Tibial artery (tissue), 4 donors: ENCODE measurements around the gene RNF167.
"Not testable (repeated sequence)": the region's sequence is repeated elsewhere in the genome, so short reads cannot be mapped to it uniquely, and the experiment has no call there.

Experiments used
- DNase-seq, 2 donors: peaks; one replicate each; pipeline ENCODE4 v3.0.0-alpha.2; 2019
- H3K27ac ChIP-seq, 2 donors: fragments of 200-600 bp; sonication (generic) in 1 of 2; 1 replicate in 1 of 2; 2 replicates in 1 of 2; pipeline ENCODE4 v1.5.1; 2018 to 2019; ENCODE audit warnings: mild to moderate bottlenecking in 1 of 2
- H3K27me3 ChIP-seq, 2 donors: fragments of 200-600 bp; sonication (generic) in 1 of 2; one replicate each; pipeline versions ENCODE4 v1.5.1 to v1.6.0; 2016 to 2019
- H3K36me3 ChIP-seq, 3 donors: fragments of 200-600 bp; sonication (generic) in 2 of 3; one replicate each; pipeline ENCODE4 v1.5.1; 2016 to 2019; ENCODE audit warnings: mild to moderate bottlenecking in 2 of 3
- H3K4me1 ChIP-seq, 4 donors: fragments of 200-600 bp; sonication (generic) in 2 of 4; 1 replicate in 3 of 4; 2 replicates in 1 of 4; pipeline ENCODE4 v1.5.1; 2016 to 2019
- H3K4me3 ChIP-seq, 2 donors: fragments of 200-600 bp; sonication (generic) in 1 of 2; 1 replicate in 1 of 2; 2 replicates in 1 of 2; pipeline ENCODE4 v1.5.1; 2018 to 2019; ENCODE audit warnings: mild to moderate bottlenecking in 2 of 2
- H3K9me3 ChIP-seq, 3 donors: fragments of 200-600 bp; sonication (generic) in 1 of 3; one replicate each; pipeline ENCODE4 v1.5.1; 2016 to 2019
- intact Hi-C: fragments of 100-400 bp; cut with DNase I; formaldehyde crosslinking; loops from one replicate; pipeline ENCODE4 v1.15.0; 2023; ENCODE audit warnings: low total_unique reads
- TF ChIP-seq, protein P1 (sequence below), 2 experiments: fragments of 200-600 bp in 1 of 2; fragments of 450-650 bp in 1 of 2; IDR thresholded peaks; one replicate each; pipeline ENCODE4 v1.5.1; 2017 to 2019; ENCODE audit warnings: antibody characterized with exemption in 2 of 2, mild to moderate bottlenecking in 1 of 2, moderate library complexity in 1 of 2

The RNF167 gene

DNA sequence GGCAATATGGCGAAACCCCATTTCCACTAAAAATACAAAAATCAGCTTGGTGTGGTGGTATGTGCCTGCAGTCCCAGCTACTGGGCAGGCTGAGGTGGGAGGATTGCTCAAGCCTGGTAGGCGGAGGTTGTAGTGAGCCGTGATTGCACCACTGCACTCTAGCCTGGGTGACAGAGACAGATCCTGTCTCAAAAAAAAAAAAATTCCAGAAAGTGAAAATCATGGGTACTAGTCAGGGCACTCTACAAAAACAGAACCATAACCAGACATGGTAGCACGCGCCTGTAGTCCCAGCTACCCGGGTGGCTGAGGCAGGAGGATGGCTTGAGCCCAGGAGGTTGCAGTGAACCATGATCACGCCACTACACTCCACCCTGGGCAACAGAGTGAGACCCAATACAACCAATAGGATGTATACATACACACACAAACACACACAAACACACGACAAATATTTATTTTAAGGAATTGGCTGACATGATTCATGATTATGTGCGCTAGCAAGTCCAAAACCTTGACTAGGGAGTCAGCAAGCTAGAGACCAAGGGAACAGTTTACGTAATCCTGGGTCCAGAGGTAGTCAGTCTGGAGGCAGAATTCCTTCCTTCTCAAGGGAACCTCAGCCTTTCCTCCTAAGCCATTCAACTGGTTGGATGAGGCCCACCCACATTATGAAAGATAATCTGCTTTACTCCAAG lies 19.6 kb upstream of the RNF167 start:
- H3K9me3 ChIP-seq = no peaks in the 10 kb centered on the region
- no peaks in the 10 kb centered on the region for H3K36me3 ChIP-seq
- no peak overlapping the region for H3K27ac ChIP-seq
- H3K4me3 ChIP-seq = no peak overlapping the region
- H3K27me3 ChIP-seq = peaks cover 0 to 5% of the 10 kb centered on the region in 2 donors
- no peaks in the 10 kb centered on the region for H3K4me1 ChIP-seq
- no peak for DNase-seq
- TF ChIP-seq, protein P1, sequence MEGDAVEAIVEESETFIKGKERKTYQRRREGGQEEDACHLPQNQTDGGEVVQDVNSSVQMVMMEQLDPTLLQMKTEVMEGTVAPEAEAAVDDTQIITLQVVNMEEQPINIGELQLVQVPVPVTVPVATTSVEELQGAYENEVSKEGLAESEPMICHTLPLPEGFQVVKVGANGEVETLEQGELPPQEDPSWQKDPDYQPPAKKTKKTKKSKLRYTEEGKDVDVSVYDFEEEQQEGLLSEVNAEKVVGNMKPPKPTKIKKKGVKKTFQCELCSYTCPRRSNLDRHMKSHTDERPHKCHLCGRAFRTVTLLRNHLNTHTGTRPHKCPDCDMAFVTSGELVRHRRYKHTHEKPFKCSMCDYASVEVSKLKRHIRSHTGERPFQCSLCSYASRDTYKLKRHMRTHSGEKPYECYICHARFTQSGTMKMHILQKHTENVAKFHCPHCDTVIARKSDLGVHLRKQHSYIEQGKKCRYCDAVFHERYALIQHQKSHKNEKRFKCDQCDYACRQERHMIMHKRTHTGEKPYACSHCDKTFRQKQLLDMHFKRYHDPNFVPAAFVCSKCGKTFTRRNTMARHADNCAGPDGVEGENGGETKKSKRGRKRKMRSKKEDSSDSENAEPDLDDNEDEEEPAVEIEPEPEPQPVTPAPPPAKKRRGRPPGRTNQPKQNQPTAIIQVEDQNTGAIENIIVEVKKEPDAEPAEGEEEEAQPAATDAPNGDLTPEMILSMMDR (IDR thresholded peaks at IDR 0.05) = no peak
- intact Hi-C loops = no loop called here

DNA sequence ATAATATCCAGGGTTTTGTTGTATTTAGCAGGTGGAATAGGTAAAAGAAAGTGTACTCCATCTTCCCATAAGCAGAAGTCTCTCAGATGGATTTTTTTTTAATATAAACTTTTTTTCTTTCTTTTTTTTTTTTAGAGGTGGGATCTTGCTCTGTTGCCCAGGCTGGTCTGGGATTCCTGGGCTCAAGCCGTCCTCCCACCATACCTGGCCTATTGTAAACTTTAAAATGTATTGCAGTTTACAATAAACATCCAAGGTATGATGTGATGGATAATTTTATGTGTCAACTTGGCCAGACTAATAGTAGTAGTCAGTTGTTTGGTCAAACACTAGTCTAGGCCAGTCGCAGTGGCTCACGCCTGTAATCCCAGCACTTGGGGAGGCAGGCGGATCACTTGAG lies 18.7 kb upstream of the RNF167 start:
- intact Hi-C loops = no loop called here
- TF ChIP-seq, protein P1 (IDR thresholded peaks at IDR 0.05) = no peak

DNA sequence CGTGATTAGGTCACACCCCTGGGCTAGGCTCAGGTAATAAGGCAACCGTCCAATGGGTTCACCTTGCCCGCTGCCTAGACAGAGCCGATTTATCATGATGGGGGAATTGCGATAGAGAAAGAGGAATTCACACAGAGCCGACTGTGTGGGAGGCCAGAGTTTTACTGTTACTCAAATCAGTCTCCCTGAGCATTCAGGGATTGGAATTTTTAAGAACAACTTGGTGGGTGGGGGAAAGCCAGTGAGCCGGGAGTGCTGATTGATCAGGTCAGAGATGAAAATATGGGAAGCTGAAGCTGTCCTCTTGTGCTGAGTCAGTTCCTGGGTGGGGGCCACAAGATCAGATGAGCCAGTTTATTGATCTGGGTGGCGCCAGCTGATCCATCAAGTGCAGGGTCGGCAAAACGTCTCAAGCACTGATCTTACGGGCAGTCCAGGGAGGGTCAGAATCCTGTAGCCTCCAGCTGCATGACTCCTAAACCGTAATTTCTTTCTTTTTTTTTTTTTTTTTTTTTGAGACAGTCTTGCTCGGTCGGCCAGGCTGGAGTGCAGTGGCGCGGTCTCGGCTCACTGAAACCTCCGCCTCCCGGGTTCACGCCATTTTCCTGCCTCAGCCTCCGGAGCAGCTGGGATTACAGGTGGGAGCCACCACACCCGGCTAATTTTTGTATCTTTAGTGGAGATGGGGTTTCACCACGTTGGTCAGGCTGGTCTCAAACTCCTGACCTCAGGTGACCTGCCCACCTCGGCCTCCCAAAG lies 13.3 kb upstream of the RNF167 start:
- intact Hi-C loops, H3K27me3 ChIP-seq, H3K4me3 ChIP-seq, H3K27ac ChIP-seq, H3K9me3 ChIP-seq, H3K36me3 ChIP-seq, H3K4me1 ChIP-seq, DNase-seq: not testable (repeated sequence)

More for the DNA sequence above, 18.7 kb upstream of the RNF167 start:
- Histone ChIP-seq H3K27ac (no peak overlapping the region), H3K27me3 (peaks cover 0 to 5% of the 10 kb centered on the region in 2 donors), H3K9me3 (no peaks in the 10 kb centered on the region), H3K4me3 (no peak overlapping the region), H3K36me3 (no peaks in the 10 kb centered on the region), H3K4me1 (no peaks in the 10 kb centered on the region)
- DNase-seq = no peak

DNA sequence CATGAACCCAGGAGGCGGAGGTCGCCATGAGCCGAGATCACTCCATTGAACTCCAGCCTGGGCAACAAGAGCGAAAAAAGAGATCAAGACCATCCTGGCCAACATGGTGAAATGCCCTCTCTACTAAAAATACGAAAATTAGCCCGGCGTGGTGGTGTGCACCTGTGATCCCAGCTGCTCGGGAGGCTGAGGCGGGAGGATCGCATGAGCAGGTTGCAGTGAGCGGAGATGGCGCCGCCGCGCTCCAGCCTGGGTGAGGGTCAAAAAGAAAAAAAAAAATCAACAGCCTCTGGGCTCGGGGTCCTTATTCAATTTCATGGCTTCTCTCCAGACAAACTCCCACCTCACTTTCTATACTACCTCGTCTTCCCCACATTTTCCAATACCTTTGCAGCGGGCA lies 11.2 kb upstream of the RNF167 start:
- DNase-seq = no peak
- Histone ChIP-seq H3K4me1 (peaks cover 0 to 1% (median 0%) of the 10 kb centered on the region in 4 donors), H3K27me3 (no peaks in the 10 kb centered on the region), H3K27ac (no peak overlapping the region), H3K36me3 (peaks cover 0 to 4% (median 0%) of the 10 kb centered on the region in 3 donors), H3K9me3 (no peaks in the 10 kb centered on the region), H3K4me3 (no peak overlapping the region)
- TF ChIP-seq, protein P1 (IDR thresholded peaks at IDR 0.05) = no peak
- intact Hi-C loops = no loop called here

DNA sequence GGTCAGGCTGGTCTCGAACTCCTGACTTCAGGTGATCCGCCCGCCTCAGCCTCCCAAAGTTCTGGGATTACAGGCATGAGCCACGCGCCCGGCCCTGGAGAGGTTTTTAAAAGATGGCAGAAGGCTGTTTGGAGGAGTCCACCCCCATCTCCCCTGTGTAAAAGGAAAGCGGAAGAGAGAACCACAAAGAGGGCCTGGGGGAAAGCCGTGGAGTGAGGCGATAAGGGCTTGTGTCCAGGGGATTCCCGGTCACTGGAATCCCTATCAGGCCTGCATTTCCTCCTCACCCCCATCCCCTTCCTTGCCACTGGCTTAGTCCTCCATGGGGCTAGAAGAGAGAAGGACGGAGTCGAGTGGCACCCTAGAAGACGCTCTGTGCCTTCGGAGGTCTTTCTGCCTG lies 8.1 kb upstream of the RNF167 start, which contains the start of gene GP1BA:
Gene GP1BA, plus strand, starts transcription at position 315 of the 400 bp plus-strand sequence. CDS start 328 bp downstream, outside the sequence.
- no peak within 1 kb of the TSS for H3K4me3 ChIP-seq
- no peaks in the 10 kb centered on the region for H3K27me3 ChIP-seq
- peaks cover under 1 to 20% (median 3%) of the 10 kb centered on the region in 3 donors for H3K36me3 ChIP-seq
- intact Hi-C loops = no loop called here
- TF ChIP-seq, protein P1 (IDR thresholded peaks at IDR 0.05) = no peak
- no peak for DNase-seq
- no peak within 1 kb of the TSS for H3K27ac ChIP-seq
- H3K4me1 ChIP-seq = peaks cover 0 to 9% (median 0%) of the 10 kb centered on the region in 4 donors
- no peaks in the 10 kb centered on the region for H3K9me3 ChIP-seq

DNA sequence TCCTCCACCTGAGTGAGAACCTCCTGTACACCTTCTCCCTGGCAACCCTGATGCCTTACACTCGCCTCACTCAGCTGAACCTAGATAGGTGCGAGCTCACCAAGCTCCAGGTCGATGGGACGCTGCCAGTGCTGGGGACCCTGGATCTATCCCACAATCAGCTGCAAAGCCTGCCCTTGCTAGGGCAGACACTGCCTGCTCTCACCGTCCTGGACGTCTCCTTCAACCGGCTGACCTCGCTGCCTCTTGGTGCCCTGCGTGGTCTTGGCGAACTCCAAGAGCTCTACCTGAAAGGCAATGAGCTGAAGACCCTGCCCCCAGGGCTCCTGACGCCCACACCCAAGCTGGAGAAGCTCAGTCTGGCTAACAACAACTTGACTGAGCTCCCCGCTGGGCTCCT lies 7.3 kb upstream of the RNF167 start:
- Histone ChIP-seq H3K9me3 (no peaks in the 10 kb centered on the region), H3K27me3 (no peaks in the 10 kb centered on the region), H3K4me3 (no peak overlapping the region), H3K36me3 (peaks cover 8 to 28% (median 11%) of the 10 kb centered on the region in 3 donors), H3K27ac (no peak overlapping the region), H3K4me1 (peaks cover 0 to 13% (median 0%) of the 10 kb centered on the region in 4 donors)
- DNase-seq = no peak
- TF ChIP-seq, protein P1 (IDR thresholded peaks at IDR 0.05) = no peak
- intact Hi-C loops = no loop called here
